GM18526 (cell line): ENCODE results near the gene SOX30.

Experiments
- POLR2A ChIP-seq: IDR thresholded peaks from 3 replicates; pipeline ENCODE4 v1.6.1; 2011; ENCODE audit not compliant: insufficient read length; ENCODE audit errors: extremely low read depth

SOX30 gene

GRCh38 chr5:157665467-157666070, 13.3 kb upstream of the SOX30 start:
- TF ChIP-seq POLR2A, result no peak

DNA sequence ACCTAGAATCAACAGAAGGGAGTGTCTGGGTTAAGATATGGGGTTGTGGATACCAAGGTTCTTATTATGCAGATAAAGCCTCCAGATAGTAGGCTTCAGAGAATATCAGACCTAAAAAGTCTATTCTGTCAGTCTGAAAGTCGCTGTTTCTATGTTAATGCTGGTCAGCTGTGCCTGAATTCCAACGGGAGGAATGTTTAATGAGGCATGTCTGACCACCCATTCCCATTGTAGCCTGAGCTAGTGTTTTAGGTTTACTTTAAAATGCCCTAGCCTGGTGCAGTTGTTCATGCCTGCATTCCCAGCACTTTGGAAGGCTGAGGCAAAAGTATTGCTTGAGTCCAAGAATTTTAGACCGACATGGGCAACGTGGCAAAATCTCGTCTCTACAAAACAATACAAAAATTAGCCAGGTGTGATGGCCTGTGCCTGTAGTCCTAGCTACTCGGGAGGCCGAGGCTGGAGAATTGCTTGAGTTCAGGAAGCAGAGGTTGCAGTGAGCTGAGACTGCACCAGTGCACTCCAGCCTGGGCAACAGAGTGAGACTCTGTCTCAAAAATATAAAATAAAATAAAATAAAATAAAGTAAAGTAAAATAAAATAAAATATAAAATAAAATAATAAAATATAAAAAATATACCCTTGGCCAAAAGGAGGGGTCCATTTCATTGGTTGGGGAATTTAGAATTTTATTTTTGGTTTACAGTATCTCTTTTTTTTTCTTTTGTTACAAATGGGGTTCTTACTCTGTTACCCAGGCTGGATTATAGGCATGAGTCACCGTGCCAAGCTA, 7.8 kb upstream of the SOX30 start:
- TF ChIP-seq POLR2A, result no peak

DNA sequence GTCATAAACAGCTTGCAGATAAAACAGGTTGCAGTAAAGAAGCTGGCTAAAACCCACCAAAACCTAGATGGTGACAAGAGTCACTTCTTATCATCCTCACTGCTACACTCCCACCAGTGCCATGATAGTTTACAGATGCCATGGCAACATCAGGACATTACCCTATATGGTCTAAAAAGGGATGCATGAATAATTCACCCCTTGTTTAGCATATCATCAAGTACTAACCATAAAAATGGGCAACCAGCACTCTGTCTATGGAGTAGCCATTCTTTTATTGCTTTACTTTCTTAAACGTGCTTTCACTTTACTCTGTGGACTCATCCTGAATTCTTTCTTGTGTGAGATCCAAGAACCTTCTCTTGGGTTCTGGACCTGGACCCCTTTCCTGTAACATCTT, 6.7 kb upstream of the SOX30 start:
- TF ChIP-seq POLR2A, result no peak

GRCh38 chr5:157657516-157657915, 5.3 kb upstream of the SOX30 start:
- TF ChIP-seq POLR2A, result no peak

GRCh38 chr5:157651623-157652376, 438 bp downstream of the SOX30 start:
- no peak for TF ChIP-seq POLR2A

DNA sequence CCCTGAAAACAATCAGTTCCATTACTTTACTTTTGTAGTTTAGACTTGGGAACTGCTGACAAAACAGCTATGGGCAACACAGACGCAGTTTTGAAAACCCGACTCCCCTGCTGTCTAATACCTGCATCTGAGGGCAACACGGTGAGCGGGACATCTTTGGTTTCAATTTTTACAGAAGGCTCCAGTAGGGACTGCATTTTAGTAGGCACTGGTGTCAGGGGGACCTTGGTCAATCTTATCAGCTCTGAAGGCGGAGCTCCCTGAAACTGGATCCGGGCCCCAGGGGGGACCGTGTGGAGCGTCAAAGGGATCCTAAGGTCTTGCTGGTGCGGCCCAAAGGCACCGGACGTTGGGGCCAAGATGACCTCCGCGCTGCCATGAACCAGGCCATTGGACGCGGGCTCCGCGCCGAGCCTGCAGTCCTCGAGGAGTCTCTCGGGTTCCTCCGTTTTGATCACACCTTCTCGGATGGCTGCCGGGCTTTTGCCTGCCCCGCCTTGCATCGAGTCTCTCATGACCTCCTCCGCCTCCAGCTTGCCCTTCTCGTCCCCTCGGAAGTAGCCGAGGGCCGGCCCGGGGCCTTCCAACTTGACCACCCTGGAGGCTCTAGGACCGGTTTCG, 1.1 kb downstream of the SOX30 start:
- TF ChIP-seq POLR2A, result no peak

DNA sequence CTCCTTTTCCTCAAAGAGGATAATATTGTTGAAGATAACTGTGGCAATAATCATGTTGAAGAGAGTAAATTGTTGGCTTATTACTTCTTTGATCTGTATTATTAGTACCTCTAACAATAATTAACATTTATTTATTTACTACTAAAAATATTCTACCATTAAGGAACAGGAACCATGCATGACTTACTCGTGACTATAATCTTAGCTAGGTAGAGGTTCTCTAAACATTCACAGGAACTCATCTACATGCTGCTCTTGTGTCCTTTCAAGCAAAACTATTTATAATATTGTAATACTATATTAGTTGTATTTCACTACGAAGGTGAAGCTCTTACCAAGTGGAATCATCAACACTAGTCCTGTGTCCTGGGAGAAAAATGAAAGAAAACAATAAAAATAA, 3.1 kb downstream of the SOX30 start:
- no peak for TF ChIP-seq POLR2A

DNA sequence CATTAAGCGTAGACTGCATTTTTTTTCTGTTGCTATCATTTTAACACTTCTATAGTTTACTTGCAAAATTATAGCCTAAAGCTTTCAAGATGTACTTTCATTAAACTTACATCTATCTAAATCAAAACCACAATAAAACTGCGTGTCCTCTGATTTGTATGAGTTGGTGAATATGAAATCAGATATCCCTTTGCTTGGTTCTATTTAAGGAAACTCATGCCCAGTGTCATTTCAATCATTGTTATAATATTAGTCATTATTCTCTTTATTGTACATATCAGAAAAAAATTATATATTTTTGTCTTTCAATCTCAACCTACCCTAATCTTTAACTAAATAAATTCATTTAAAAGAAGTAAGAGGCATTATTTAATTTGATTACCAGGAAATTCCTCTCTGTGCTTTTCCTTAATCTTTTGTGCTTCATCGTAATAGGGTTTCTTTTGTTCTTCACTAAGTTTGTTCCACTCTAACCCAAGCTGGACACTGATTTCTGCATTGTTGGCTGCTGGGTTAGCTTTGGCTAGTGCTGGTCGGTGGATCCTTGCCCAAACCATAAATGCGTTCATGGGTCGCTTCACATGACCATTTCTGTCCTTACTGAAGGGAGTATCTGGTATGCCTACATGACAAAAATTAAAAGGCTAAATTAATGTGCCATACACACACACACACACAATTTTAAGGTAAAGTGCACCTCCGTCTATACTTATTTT, 3.8 kb downstream of the SOX30 start:
- TF ChIP-seq POLR2A, result no peak

DNA sequence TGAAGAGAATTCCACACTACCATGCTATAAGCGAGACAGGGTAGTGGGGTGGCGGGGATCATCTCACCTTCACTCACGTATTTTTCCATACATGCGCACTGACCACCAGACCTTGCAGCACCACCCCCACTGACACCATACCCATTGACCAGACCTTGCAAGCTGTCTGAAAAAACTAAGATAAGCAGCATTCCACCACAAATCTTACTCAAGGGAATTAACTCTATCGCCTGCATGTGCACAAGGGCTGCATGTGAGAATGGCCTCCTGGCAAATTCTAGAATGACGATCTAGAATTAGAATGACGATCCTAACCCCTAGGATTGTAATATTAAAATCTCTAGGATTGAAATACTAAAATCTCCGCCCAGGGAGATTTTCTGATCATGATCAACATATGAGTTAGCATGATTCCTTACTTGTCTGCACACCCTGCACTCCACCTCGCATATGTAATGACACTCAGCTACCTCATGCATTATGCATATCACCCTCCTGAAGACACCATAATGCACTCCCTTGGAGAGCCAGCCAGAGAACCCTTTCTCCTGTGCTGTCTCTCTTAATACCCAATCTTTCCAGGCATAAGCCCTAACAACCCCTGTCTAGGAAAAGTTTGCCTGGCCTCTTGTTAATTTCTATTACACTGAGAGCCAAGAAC, 11.7 kb downstream of the SOX30 start:
- no peak for TF ChIP-seq POLR2A

- TF ChIP-seq POLR2A, result no peak
These were observed 21.9 kb downstream of the SOX30 start for GRCh38 chr5:157630341-157630740.

- no peak for TF ChIP-seq POLR2A
These were observed 25.4 kb downstream of the SOX30 start for GRCh38 chr5:157626831-157627230.

- no peak for TF ChIP-seq POLR2A
These were observed 28.1 kb downstream of the SOX30 start for GRCh38 chr5:157624144-157624543.

DNA sequence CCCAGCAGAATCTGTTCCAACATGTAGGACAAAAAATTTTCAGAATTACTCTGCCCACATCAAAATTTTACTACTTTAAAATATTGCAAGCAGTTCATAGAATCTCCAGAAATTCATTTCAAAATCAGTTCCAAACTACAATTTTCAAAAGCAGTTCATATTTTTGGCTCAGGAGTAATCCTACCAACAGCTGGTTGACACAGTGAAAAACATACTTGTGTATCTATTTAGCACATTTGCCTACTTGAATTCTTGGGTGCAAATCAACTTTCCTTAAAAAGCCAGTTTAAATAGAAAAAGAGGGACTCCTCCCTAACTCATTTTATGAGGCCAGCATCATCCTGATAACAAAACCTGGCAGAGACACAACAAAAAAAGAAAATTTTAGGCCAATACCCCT, 31.5 kb downstream of the SOX30 start:
- no peak for TF ChIP-seq POLR2A

DNA sequence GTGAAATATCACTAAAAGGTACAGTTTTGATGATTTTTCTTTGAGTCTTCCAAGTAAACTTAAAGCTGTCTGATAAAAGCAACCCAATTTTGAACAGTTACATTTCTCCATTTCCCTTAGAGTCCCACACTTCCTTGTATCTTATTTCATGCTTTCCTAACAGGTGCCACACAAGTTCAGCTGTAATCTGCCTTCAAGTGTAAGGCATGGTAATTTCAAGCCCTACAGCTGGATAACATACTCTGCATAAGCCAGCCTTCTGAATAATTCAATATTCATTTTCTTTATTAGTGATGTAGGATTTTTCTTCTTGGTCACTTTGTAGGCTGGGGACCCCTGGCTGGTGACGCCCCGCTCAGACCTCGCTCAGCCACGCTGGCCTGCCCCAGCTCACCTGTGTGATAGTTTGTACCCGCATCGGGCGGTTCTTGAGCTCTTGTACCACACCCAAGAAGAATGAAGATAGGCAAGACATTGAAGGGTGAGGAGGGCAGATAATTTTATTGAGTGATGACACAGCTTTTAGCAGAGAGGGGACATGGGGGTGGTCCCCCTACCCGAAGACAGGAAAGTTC, 34.0 kb downstream of the SOX30 start:
- no peak for TF ChIP-seq POLR2A
